Loucy (cell line): ENCODE data around the gene SUCLG2.

ENCODE experiments used
- EZH2phosphoT487 ChIP-seq: fragments of 200-600 bp; IDR thresholded peaks from 2 replicates; pipeline ENCODE4 v1.6.1; 2018; ENCODE audit warnings: antibody characterized with exemption, mild to moderate bottlenecking, moderate library complexity, borderline replicate concordance
- TF ChIP-seq, protein P1 (sequence below): fragments of 200-600 bp; sonication (generic); conservative IDR thresholded peaks from 2 replicates; pipeline ENCODE4 v1.5.1; 2014; ENCODE audit warnings: mild to moderate bottlenecking, antibody characterized with exemption, low read length

- TF ChIP-seq, protein P1, sequence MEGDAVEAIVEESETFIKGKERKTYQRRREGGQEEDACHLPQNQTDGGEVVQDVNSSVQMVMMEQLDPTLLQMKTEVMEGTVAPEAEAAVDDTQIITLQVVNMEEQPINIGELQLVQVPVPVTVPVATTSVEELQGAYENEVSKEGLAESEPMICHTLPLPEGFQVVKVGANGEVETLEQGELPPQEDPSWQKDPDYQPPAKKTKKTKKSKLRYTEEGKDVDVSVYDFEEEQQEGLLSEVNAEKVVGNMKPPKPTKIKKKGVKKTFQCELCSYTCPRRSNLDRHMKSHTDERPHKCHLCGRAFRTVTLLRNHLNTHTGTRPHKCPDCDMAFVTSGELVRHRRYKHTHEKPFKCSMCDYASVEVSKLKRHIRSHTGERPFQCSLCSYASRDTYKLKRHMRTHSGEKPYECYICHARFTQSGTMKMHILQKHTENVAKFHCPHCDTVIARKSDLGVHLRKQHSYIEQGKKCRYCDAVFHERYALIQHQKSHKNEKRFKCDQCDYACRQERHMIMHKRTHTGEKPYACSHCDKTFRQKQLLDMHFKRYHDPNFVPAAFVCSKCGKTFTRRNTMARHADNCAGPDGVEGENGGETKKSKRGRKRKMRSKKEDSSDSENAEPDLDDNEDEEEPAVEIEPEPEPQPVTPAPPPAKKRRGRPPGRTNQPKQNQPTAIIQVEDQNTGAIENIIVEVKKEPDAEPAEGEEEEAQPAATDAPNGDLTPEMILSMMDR: no peak
- TF ChIP-seq EZH2phosphoT487: no peak
Observed at GRCh38 chr3:67684211-67684610, 29.8 kb upstream of the SUCLG2 start.
